Loucy (cell line): ENCODE measurements around the gene LCP1.
"Not testable (repeated sequence)": the region's sequence is repeated elsewhere in the genome, so short reads cannot be mapped to it uniquely, and the experiment has no call there.

Experiments used
- H2AFZ ChIP-seq: fragments of 200-600 bp; sonication (generic); 2 replicates; pipeline ENCODE4 v1.6.0; 2016; ENCODE audit warnings: antibody characterized with exemption, mild to moderate bottlenecking, low read length, moderate library complexity
- H3F3A ChIP-seq: fragments of 200-600 bp; 2 replicates; pipeline ENCODE4 v1.6.0; 2016; ENCODE audit warnings: antibody characterized with exemption, low read depth, mild to moderate bottlenecking
- H3K27me3 ChIP-seq: fragments of 200-600 bp; sonication (generic); 2 replicates; pipeline ENCODE4 v1.6.1; 2014; ENCODE audit warnings: low read length, mild to moderate bottlenecking; ENCODE audit not compliant: insufficient read depth, poor library complexity, severe bottlenecking
- H3K36me3 ChIP-seq: fragments of 200-600 bp; sonication (generic); 2 replicates; pipeline ENCODE4 v1.6.1; 2016; ENCODE audit warnings: low read length; ENCODE audit not compliant: insufficient read depth
- H3K4me1 ChIP-seq: fragments of 200-600 bp; sonication (generic); 2 replicates; pipeline ENCODE4 v1.5.1; 2014; ENCODE audit warnings: low read length, mild to moderate bottlenecking; ENCODE audit not compliant: insufficient read depth, poor library complexity, severe bottlenecking
- H3K4me2 ChIP-seq: fragments of 200-600 bp; sonication (generic); 2 replicates; pipeline ENCODE4 v1.6.0; 2014; ENCODE audit warnings: antibody characterized with exemption, low read length, low read depth, mild to moderate bottlenecking; ENCODE audit not compliant: poor library complexity, severe bottlenecking
- H3K4me3 ChIP-seq: fragments of 200-600 bp; sonication (generic); 2 replicates; pipeline ENCODE4 v1.5.1; 2014; ENCODE audit warnings: low read length, mild to moderate bottlenecking, mixed read lengths; ENCODE audit not compliant: poor library complexity, severe bottlenecking
- H3K79me2 ChIP-seq: fragments of 200-600 bp; sonication (generic); 2 replicates; pipeline ENCODE4 v1.6.1; 2014; ENCODE audit warnings: low read length; ENCODE audit not compliant: insufficient read depth
- H3K9ac ChIP-seq: fragments of 200-600 bp; sonication (generic); 2 replicates; pipeline ENCODE4 v1.6.0; 2014; ENCODE audit warnings: mild to moderate bottlenecking, low read depth, low read length, moderate library complexity; ENCODE audit not compliant: poor library complexity, severe bottlenecking
- H3K9me2 ChIP-seq: fragments of 200-600 bp; sonication (generic); replicated peaks from 2 replicates; pipeline ENCODE4 v1.6.1; 2016; ENCODE audit warnings: low read depth, low read length, mixed read lengths
- H3K9me3 ChIP-seq: fragments of 200-600 bp; sonication (generic); 2 replicates; pipeline ENCODE4 v1.6.1; 2014; ENCODE audit warnings: mild to moderate bottlenecking, antibody characterized with exemption, low read length, low read depth; ENCODE audit not compliant: insufficient read depth
- H4K20me1 ChIP-seq: fragments of 200-600 bp; sonication (generic); 2 replicates; pipeline ENCODE4 v1.6.0; 2014; ENCODE audit warnings: antibody characterized with exemption, low read length, mild to moderate bottlenecking; ENCODE audit not compliant: insufficient read depth, poor library complexity, severe bottlenecking
- CTCF ChIP-seq: fragments of 200-600 bp; sonication (generic); conservative IDR thresholded peaks from 2 replicates; pipeline ENCODE4 v1.5.1; 2014; ENCODE audit warnings: mild to moderate bottlenecking, antibody characterized with exemption, low read length
- EZH2phosphoT487 ChIP-seq: fragments of 200-600 bp; IDR thresholded peaks from 2 replicates; pipeline ENCODE4 v1.6.1; 2018; ENCODE audit warnings: antibody characterized with exemption, mild to moderate bottlenecking, moderate library complexity, borderline replicate concordance

Gene LCP1

GRCh38 chr13:46164661-46165060 lies 17.3 kb downstream of the LCP1 start:
- Histone ChIP-seq H3K4me3 (no peak overlapping the region), H3F3A (peaks cover 16% of the 10 kb centered on the region; the same call in 1 of the 2 replicates), H3K27me3 (no peaks in the 10 kb centered on the region), H2AFZ (no peak overlapping the region), H3K79me2 (peaks cover 98% of the 10 kb centered on the region), H3K9me2 (no peaks in the 10 kb centered on the region), H3K36me3 (peaks cover 33% of the 10 kb centered on the region; the same call in 1 of the 2 replicates), H3K4me2 (peak overlapping the region; percentile 17), H3K9me3 (no peaks in the 10 kb centered on the region), H3K9ac (no peak overlapping the region), H4K20me1 (peaks cover 81% of the 10 kb centered on the region), H3K4me1 (peaks cover 65% of the 10 kb centered on the region)
- TF ChIP-seq EZH2phosphoT487 (no peak), CTCF (no peak)

GRCh38 chr13:46162741-46163140 lies 19.2 kb downstream of the LCP1 start:
- H2AFZ ChIP-seq, H3K4me2 ChIP-seq, H3K27me3 ChIP-seq, H3K9me3 ChIP-seq, H3K4me3 ChIP-seq, H3K9ac ChIP-seq, H3K9me2 ChIP-seq: not testable (repeated sequence)
- Histone ChIP-seq H3K36me3 (peaks cover 39% of the 10 kb centered on the region), H4K20me1 (peaks cover 77% of the 10 kb centered on the region), H3K79me2 (peaks cover 98% of the 10 kb centered on the region), H3K4me1 (peaks cover 46% of the 10 kb centered on the region), H3F3A (peaks cover 16% of the 10 kb centered on the region; the same call in 1 of the 2 replicates)

- Histone ChIP-seq H3K4me1 (peaks cover 24% of the 10 kb centered on the region), H3K9me3 (no peaks in the 10 kb centered on the region), H4K20me1 (peaks cover 68% of the 10 kb centered on the region), H3K4me2 (peak overlapping the region; percentile 31), H3K4me3 (no peak overlapping the region), H3K79me2 (peaks cover 81% of the 10 kb centered on the region), H3F3A (peaks cover 7% of the 10 kb centered on the region; the same call in 1 of the 2 replicates), H3K36me3 (peaks cover 52% of the 10 kb centered on the region), H3K9me2 (no peaks in the 10 kb centered on the region), H3K9ac (no peak overlapping the region), H3K27me3 (no peaks in the 10 kb centered on the region), H2AFZ (no peak overlapping the region)
- peak; percentile 89 for TF ChIP-seq CTCF
- no peak for TF ChIP-seq EZH2phosphoT487
Measured at GRCh38 chr13:46160471-46161066, 21.4 kb downstream of the LCP1 start.

- H3K9me2 ChIP-seq, result no peaks in the 10 kb centered on the region
- no peaks in the 10 kb centered on the region for H3K9me3 ChIP-seq
- H3K79me2 ChIP-seq, result peaks cover 76% of the 10 kb centered on the region
- H3K4me1 ChIP-seq, result peaks cover 21% of the 10 kb centered on the region
- TF ChIP-seq EZH2phosphoT487, result no peak
- no peak for TF ChIP-seq CTCF
- peaks cover 57% of the 10 kb centered on the region for H3K36me3 ChIP-seq
- no peak overlapping the region for H3K9ac ChIP-seq
- H3K4me2 ChIP-seq, result peak overlapping the region; percentile 31
- H3F3A ChIP-seq, result peaks cover 7% of the 10 kb centered on the region; the same call in 1 of the 2 replicates
- H4K20me1 ChIP-seq, result peaks cover 63% of the 10 kb centered on the region
- no peak overlapping the region for H3K4me3 ChIP-seq
- no peak overlapping the region for H2AFZ ChIP-seq
- H3K27me3 ChIP-seq, result no peaks in the 10 kb centered on the region
Measured at GRCh38 chr13:46160065-46160464, 21.9 kb downstream of the LCP1 start.
